HCT116 (cell line): ENCODE measurements around the gene FAT2.

Source experiments
- EZH2 ChIP-seq: fragments of 200-600 bp; sonication (generic); IDR thresholded peaks from 2 replicates; pipeline ENCODE4 v1.6.1; 2017; ENCODE audit warnings: antibody characterized with exemption, mixed run types
- FOSL1 ChIP-seq: IDR thresholded peaks from 2 replicates; pipeline ENCODE4 v1.6.1; 2012; ENCODE audit warnings: low read depth
- RAD21 ChIP-seq: IDR thresholded peaks from 2 replicates; pipeline ENCODE4 v1.6.1; 2012; ENCODE audit warnings: low read depth, mild to moderate bottlenecking
- YY1 ChIP-seq: IDR thresholded peaks from 2 replicates; pipeline ENCODE4 v1.6.1; 2011; ENCODE audit warnings: low read length, low read depth, moderate library complexity, mild to moderate bottlenecking; ENCODE audit not compliant: insufficient replicate concordance; ENCODE audit errors: extremely low read depth
- ZFX ChIP-seq: fragments of 450-650 bp; IDR thresholded peaks from 2 replicates; pipeline ENCODE4 v1.6.1; 2017

- TF ChIP-seq YY1, result no peak
- no peak for TF ChIP-seq RAD21
- no peak for TF ChIP-seq ZFX
- no peak for TF ChIP-seq FOSL1
- no peak for TF ChIP-seq EZH2
These were observed 23.4 kb upstream of the FAT2 start for GRCh38 chr5:151614565-151614964.
